Pons (tissue), 1 donor: Measurements from ENCODE around the gene CYTH1.
"Not testable (repeated sequence)": the region's sequence is repeated elsewhere in the genome, so short reads cannot be mapped to it uniquely, and the experiment has no call there.

Experiments used
- DNase-seq: peaks from one replicate; pipeline ENCODE4 v3.0.0-alpha.2; 2016; ENCODE audit warnings: low spot score

The CYTH1 gene

DNA sequence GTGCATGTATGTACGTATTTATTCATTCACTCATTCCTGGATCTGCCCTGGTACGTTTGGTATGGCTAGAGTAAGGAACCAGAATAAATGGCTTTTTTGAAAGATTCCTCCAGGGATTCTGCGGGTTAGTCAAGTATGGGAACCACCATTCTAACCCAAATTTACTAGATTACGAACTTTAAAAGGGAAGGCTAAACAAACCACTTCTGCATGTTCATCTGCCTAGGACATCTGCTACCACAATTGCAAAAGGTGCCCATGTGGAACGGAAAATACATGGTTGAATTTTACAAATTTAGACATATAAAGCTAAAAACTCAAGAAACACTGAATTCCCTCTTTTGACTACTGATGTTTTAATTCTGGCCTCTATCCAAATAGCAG is 22.1 kb downstream of the CYTH1 start:
- DNase-seq, result no peak

GRCh38 chr17:78759203-78759968 is 22.7 kb downstream of the CYTH1 start:
- DNase-seq, result no peak

DNA sequence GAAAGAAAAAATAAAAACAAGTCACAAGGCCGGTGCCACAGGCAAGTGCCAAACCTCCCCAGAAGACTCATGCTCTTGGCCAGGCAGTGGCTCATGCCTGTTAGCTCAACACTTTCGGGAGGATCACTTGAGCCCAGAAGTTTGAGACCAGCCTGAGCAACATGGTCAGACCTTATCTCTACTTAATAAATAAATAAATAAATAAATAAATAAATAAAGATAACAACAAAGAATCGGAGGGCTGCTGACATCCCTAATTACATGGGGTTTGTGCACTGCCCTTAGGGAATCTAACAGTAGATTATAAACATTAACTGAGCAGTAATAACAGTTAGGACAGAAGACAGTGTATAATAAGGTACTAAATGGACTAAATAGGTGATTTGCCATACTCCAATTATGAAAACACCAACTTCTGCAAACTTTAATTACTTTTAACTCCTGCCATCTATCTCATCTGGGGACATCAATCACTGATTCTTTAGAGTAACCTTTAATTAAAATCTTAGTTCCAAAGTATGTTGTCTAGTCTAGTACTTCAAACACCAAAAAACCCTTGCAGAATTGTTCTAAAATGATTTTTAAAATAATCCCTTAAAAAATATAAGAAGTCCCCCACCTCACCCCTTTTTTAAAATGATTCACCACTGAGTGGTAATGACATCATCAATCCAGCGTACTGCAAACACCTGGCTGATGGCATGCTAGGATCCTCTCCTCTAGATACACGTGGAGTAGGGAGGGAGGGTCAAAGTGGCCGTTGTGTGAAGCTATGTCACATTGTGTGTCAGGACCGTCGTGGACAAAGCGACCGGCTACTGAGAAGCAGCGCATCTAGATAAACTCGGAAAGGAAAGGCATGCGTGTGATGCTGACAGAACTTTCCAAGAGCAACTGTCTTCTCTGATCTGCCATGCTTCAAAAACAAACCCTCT is 28.5 kb downstream of the CYTH1 start:
- no peak for DNase-seq

DNA sequence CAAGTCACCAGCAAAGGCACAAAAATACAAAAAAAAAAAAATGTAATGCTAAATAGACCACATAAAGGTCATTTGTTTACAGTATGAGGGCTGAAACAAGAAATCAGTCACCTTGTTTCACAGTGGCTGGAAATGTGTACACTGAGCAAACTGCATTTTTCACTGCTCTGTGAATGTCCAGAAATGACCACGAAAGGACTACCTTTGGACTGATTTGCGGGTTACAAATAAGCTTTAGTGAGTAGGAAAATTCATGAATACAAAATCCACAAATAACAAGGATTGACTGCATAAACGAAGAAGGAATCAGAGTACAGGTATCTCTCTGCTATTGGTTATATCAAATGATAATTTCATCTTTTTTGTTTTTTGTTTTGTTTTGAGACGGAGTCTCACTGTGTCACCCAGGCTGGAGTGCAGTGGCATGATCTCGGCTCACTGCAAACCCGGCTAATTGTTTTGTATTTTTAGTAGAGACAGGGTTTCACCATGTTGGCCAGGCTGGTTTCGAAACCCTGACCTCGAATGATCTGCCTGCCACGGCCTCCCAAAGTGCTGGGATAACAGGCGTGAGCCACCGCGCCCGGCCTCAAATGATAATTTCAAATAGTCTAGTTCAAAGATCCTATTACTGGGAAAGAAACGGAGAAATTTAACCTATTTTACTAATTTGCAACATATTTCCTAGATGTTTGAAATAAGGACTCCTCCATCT is 30.5 kb downstream of the CYTH1 start:
- DNase-seq, result no peak

DNA sequence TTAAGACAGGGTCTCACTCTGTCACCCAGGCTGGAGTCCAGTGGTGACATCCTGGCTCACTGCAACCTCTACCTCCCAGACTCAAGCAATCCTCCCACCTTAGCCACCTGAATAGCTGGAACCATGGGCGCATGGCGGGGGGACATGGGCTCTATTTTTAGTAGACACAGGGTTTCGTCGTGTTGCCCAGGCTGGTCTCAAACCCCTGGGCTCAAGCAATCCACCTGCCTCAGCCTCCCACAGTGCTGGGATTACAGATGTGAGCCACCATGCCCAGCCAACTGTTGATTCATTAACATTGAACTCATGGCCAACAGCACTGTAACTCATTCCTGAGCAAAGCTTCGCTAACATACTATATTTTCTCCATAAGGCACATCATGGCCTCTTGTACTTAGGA is 31.1 kb downstream of the CYTH1 start:
- not testable (repeated sequence) for DNase-seq

- peak; percentile 74 for DNase-seq
Observed at GRCh38 chr17:78748730-78749317, 33.2 kb downstream of the CYTH1 start.

DNA sequence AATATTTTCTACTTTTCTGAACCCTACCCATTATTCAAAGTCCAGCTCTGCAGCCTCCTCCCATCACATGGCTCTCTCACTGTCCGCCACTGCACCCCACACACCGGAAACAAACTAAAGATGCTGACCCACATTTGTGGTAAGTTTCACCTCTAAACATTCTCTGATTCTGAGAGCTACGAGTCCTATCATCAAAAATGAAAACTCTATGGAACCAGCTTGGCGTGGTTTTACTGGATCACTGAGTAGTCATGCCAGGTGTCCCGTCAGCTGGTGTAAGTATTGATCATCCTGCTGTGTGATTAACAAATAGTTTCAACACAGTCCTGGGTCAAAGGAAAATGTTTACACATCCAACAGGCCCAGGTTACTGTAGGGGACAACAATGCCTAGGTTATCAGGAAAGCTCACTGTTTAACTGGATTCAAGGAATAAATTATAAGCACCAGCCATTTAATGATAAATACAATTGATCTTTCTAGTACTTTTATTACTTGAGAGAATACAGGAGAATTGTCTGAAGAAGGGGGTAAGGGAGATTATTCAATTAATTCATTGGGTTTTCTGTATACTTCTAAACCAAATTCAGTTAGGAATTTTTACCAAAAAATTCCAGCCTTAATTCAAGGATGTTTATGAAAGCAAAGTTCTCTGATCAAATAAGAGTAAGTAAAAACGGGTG is 33.9 kb downstream of the CYTH1 start:
- no peak for DNase-seq

- no peak for DNase-seq
Observed at GRCh38 chr17:78747488-78747887, 34.6 kb downstream of the CYTH1 start.

- no peak for DNase-seq
Observed at GRCh38 chr17:78746949-78747269, 35.2 kb downstream of the CYTH1 start.

GRCh38 chr17:78746263-78746948 is 35.7 kb downstream of the CYTH1 start:
- no peak for DNase-seq

- DNase-seq, result peak; percentile 76
Observed at GRCh38 chr17:78745407-78746088, 36.5 kb downstream of the CYTH1 start.

DNA sequence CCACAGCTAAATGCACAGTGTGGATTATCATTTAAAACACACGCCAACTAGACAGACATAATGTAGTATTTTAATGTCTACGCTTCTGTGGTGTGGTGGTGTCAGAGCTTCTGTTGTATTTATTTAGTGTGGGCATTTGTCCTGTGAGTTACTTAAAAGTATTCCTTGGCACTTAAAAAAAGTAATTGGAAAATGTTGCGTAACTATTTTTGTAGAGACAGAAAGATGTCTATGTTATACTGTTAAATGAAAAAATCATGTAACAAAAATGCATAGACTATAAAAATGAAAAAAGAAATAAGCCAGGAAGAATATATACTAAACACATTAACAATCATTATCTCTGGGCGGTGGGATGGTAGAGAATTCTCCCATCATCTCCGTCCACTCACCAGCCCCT is 39.2 kb downstream of the CYTH1 start:
- no peak for DNase-seq

- no peak for DNase-seq
Observed at GRCh38 chr17:78741644-78742284, 40.3 kb downstream of the CYTH1 start.

DNA sequence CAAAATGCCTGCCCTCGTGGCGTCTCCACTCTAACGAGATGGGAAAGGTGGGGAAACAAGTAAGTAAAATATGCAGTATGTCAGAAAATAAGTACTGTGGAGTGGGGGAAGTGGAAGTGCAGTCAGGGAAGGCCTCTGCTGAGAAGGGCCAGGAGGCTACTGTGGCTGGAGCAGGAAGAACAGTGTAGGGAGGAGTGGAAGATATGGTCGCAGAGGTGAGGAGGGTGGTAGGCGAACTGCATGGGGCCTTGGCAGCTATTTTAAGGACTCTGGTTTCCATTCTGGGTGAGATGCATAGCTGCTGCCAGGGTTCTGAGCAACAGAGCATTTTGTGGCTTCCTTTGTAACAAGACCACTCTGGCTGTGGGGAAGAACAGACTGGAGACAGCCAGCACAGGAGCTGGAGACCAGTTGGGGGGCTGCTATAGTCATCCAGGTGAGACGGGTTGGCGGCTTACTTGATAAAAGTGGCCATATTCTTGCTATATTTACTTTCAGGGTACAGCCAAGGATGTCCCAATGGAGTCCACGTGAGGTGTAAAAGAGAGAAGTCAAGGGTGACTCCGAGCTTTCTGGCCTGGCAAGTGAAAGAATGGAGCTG is 42.6 kb downstream of the CYTH1 start:
- no peak for DNase-seq

- DNase-seq, result no peak
Observed at GRCh38 chr17:78738698-78739097, 43.4 kb downstream of the CYTH1 start.

- no peak for DNase-seq
Observed at GRCh38 chr17:78738278-78738677, 43.8 kb downstream of the CYTH1 start.

GRCh38 chr17:78737332-78737731 is 44.7 kb downstream of the CYTH1 start:
- DNase-seq, result no peak

DNA sequence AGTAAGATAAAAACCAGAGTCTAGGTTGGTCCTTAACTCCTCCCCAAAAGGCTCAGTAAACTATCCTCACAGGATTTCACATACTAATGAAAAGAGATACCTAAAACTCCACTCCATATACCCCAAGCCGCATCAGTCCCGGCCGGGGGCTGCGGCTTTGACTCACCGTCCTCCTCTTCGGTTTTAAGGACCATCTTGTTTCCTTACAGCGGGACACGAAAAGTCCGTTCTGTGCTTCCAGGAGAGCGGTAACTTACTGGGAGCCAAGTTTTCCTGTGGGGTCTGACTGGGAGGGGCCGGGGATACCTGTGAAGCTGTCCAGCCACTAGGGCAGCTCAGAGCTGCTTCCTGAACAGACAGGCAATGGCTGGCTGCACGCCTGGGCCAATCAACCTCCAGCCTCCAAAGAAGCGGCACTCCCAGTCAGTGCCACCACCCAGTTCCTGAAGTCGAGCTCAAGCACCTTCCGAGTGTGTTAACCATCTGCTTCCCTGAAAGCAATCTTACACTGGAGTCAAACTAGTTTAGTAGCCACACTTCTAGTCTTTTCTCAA is 45.5 kb downstream of the CYTH1 start:
- no peak for DNase-seq

DNA sequence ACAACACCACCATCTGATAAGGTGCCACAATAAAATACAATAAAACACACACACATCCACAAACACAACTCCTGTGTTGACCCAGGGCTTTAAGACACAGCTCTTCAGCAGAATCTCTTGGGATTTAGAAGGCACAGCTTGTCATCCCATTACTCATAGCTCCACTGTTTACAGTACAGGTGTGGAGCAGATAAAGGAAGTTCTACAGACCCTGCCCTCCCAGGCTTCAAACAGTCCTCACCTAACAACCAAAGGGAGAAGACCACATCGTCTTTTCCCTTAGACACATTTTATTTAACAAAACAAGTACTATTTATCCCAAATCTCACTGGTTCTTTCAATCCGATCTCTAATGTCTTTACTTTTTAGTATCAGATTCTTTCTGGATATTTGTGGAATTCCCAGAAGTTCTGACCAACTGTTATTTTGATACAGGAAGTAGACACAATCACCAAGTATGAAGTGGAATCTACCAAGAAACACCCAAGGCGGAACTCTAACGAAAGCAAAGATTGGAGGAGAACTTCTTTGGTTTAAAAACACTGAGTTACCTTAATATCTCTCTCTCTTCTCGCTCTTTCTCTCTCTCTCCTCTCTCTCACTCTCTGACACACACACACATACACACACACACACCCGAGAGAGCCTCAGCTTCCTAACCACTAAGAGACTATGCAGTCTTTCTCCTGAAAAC is 46.1 kb downstream of the CYTH1 start:
- no peak for DNase-seq
